Loucy (cell line): ENCODE measurements around the gene RPL19.

Experiments used
- H2AFZ ChIP-seq: fragments of 200-600 bp; sonication (generic); 2 replicates; pipeline ENCODE4 v1.6.0; 2016; ENCODE audit warnings: antibody characterized with exemption, mild to moderate bottlenecking, low read length, moderate library complexity
- H3F3A ChIP-seq: fragments of 200-600 bp; 2 replicates; pipeline ENCODE4 v1.6.0; 2016; ENCODE audit warnings: antibody characterized with exemption, low read depth, mild to moderate bottlenecking
- H3K27me3 ChIP-seq: fragments of 200-600 bp; sonication (generic); 2 replicates; pipeline ENCODE4 v1.6.1; 2014; ENCODE audit warnings: low read length, mild to moderate bottlenecking; ENCODE audit not compliant: insufficient read depth, poor library complexity, severe bottlenecking
- H3K36me3 ChIP-seq: fragments of 200-600 bp; sonication (generic); 2 replicates; pipeline ENCODE4 v1.6.1; 2016; ENCODE audit warnings: low read length; ENCODE audit not compliant: insufficient read depth
- H3K4me1 ChIP-seq: fragments of 200-600 bp; sonication (generic); 2 replicates; pipeline ENCODE4 v1.5.1; 2014; ENCODE audit warnings: low read length, mild to moderate bottlenecking; ENCODE audit not compliant: insufficient read depth, poor library complexity, severe bottlenecking
- H3K4me2 ChIP-seq: fragments of 200-600 bp; sonication (generic); 2 replicates; pipeline ENCODE4 v1.6.0; 2014; ENCODE audit warnings: antibody characterized with exemption, low read length, low read depth, mild to moderate bottlenecking; ENCODE audit not compliant: poor library complexity, severe bottlenecking
- H3K4me3 ChIP-seq: fragments of 200-600 bp; sonication (generic); 2 replicates; pipeline ENCODE4 v1.5.1; 2014; ENCODE audit warnings: low read length, mild to moderate bottlenecking, mixed read lengths; ENCODE audit not compliant: poor library complexity, severe bottlenecking
- H3K79me2 ChIP-seq: fragments of 200-600 bp; sonication (generic); 2 replicates; pipeline ENCODE4 v1.6.1; 2014; ENCODE audit warnings: low read length; ENCODE audit not compliant: insufficient read depth
- H3K9ac ChIP-seq: fragments of 200-600 bp; sonication (generic); 2 replicates; pipeline ENCODE4 v1.6.0; 2014; ENCODE audit warnings: mild to moderate bottlenecking, low read depth, low read length, moderate library complexity; ENCODE audit not compliant: poor library complexity, severe bottlenecking
- H3K9me2 ChIP-seq: fragments of 200-600 bp; sonication (generic); replicated peaks from 2 replicates; pipeline ENCODE4 v1.6.1; 2016; ENCODE audit warnings: low read depth, low read length, mixed read lengths
- H3K9me3 ChIP-seq: fragments of 200-600 bp; sonication (generic); 2 replicates; pipeline ENCODE4 v1.6.1; 2014; ENCODE audit warnings: mild to moderate bottlenecking, antibody characterized with exemption, low read length, low read depth; ENCODE audit not compliant: insufficient read depth
- H4K20me1 ChIP-seq: fragments of 200-600 bp; sonication (generic); 2 replicates; pipeline ENCODE4 v1.6.0; 2014; ENCODE audit warnings: antibody characterized with exemption, low read length, mild to moderate bottlenecking; ENCODE audit not compliant: insufficient read depth, poor library complexity, severe bottlenecking
- EZH2phosphoT487 ChIP-seq: fragments of 200-600 bp; IDR thresholded peaks from 2 replicates; pipeline ENCODE4 v1.6.1; 2018; ENCODE audit warnings: antibody characterized with exemption, mild to moderate bottlenecking, moderate library complexity, borderline replicate concordance
- TF ChIP-seq, protein P1 (sequence below): fragments of 200-600 bp; sonication (generic); conservative IDR thresholded peaks from 2 replicates; pipeline ENCODE4 v1.5.1; 2014; ENCODE audit warnings: mild to moderate bottlenecking, antibody characterized with exemption, low read length

Gene RPL19

DNA sequence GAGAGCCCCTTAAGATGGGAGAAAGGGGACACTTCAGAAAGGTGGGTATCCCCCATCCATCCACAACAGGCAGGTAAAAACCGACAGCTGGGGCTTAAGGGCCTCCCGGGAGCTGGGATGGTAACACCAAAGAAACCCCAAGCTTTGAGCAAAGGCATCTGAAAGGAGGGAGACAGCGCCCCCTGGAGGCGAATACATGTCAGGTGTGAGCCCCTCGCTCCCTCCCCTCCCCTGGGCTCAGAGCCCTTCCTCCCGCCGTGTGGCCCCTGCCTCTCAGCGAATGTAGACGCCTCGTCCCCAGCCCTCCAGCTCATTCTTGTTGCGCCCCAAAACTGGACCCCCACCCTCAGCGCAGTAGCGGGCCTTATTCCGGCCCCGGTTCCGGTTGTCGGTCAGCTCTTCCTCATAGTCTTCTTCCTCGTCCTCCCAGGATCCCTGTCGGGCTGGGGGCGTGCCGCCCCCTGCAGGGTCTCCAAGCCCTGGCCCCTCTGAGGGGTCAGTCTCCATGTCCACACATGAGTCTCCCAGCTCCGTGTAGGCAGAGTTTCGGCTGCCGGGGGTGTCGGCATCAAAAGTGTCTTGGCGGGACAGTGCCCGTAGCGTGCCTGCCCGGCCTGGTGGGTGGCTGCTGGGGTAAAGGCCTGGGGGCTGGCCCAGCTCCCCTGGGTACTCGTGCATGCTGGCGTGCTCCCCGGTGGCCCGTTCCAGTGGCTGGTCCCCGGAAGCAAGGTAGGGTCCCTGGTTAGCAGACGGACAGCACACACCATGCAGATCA is 25.0 kb upstream of the RPL19 start:
- no peaks in the 10 kb centered on the region for H3K9me3 ChIP-seq
- H3K36me3 ChIP-seq = peaks cover 33% of the 10 kb centered on the region; the same call in 1 of the 2 replicates
- TF ChIP-seq, protein P1, sequence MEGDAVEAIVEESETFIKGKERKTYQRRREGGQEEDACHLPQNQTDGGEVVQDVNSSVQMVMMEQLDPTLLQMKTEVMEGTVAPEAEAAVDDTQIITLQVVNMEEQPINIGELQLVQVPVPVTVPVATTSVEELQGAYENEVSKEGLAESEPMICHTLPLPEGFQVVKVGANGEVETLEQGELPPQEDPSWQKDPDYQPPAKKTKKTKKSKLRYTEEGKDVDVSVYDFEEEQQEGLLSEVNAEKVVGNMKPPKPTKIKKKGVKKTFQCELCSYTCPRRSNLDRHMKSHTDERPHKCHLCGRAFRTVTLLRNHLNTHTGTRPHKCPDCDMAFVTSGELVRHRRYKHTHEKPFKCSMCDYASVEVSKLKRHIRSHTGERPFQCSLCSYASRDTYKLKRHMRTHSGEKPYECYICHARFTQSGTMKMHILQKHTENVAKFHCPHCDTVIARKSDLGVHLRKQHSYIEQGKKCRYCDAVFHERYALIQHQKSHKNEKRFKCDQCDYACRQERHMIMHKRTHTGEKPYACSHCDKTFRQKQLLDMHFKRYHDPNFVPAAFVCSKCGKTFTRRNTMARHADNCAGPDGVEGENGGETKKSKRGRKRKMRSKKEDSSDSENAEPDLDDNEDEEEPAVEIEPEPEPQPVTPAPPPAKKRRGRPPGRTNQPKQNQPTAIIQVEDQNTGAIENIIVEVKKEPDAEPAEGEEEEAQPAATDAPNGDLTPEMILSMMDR = peak; percentile 85
- TF ChIP-seq EZH2phosphoT487 = no peak
- no peak overlapping the region for H2AFZ ChIP-seq
- H3K9ac ChIP-seq = peak overlapping the region; percentile 61
- H3K27me3 ChIP-seq = no peaks in the 10 kb centered on the region
- no peak overlapping the region for H3K4me3 ChIP-seq
- H3F3A ChIP-seq = 0 out of 2 replicates have a peak, but pooled peaks cover 2% of the 10 kb centered on the region
- H3K4me1 ChIP-seq = peaks cover 64% of the 10 kb centered on the region
- H4K20me1 ChIP-seq = no peaks in the 10 kb centered on the region
- no peaks in the 10 kb centered on the region for H3K79me2 ChIP-seq
- peak overlapping the region; percentile 45 for H3K4me2 ChIP-seq
- H3K9me2 ChIP-seq = no peaks in the 10 kb centered on the region

DNA sequence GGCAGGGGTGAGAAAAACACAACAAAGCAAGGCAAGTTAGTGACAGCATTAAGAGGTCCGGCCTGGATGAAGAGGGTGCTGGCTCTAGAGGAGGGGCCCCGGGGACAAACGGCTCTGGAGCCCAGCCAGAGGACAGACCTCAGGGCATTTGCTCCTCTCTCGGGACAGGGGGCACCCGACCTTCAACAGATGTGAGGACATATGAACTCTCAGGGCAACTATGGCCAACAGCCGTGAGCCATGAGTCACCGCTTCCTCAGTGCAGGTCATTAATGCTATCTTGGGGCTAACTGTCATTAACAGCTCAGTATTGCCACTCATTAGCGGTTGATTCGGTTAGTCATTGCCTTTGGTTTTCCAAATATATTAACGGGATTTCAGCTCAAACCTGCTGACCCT is 24.4 kb upstream of the RPL19 start:
- TF ChIP-seq, protein P1 = no peak
- TF ChIP-seq EZH2phosphoT487 = no peak
- Histone ChIP-seq H3K79me2 (no peaks in the 10 kb centered on the region), H4K20me1 (no peaks in the 10 kb centered on the region), H3K27me3 (no peaks in the 10 kb centered on the region), H3K36me3 (peaks cover 33% of the 10 kb centered on the region; the same call in 1 of the 2 replicates), H3K4me1 (peaks cover 58% of the 10 kb centered on the region), H3K4me3 (no peak overlapping the region), H3F3A (no peaks in the 10 kb centered on the region), H3K9me3 (no peaks in the 10 kb centered on the region), H3K9me2 (no peaks in the 10 kb centered on the region), H3K4me2 (peak overlapping the region; percentile 17), H3K9ac (peak overlapping the region; percentile 45), H2AFZ (no peak overlapping the region)

DNA sequence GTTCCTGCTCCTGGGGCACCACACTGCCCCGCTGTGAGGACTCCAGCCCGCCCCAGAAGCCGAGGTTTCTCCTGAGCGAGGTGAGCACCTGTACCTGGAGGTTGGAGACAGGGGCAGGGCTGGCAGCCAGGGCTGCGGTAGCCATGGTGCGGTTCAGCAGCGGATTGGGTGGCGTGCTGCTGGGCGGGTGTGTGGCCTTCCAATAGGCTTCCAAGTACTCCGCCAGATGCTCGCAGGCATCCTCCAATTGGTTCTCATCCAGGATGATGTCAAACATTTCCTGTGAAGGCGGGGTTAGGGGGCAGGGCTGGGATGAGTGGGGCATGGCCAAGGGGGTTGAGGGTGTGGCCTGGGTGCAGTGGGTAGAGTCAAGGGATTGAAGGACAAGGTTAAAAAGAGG is 22.8 kb upstream of the RPL19 start:
- no peak overlapping the region for H3K4me2 ChIP-seq
- no peaks in the 10 kb centered on the region for H3K27me3 ChIP-seq
- no peaks in the 10 kb centered on the region for H3K9me2 ChIP-seq
- H3F3A ChIP-seq = no peaks in the 10 kb centered on the region
- H3K4me1 ChIP-seq = peaks cover 49% of the 10 kb centered on the region
- H3K36me3 ChIP-seq = peaks cover 40% of the 10 kb centered on the region; the same call in 1 of the 2 replicates
- no peak overlapping the region for H3K9ac ChIP-seq
- H3K79me2 ChIP-seq = no peaks in the 10 kb centered on the region
- H4K20me1 ChIP-seq = no peaks in the 10 kb centered on the region
- no peaks in the 10 kb centered on the region for H3K9me3 ChIP-seq
- TF ChIP-seq EZH2phosphoT487 = no peak
- TF ChIP-seq, protein P1 = no peak
- H3K4me3 ChIP-seq = no peak overlapping the region
- H2AFZ ChIP-seq = no peak overlapping the region
